SK-N-SH treated with all-trans-retinoic acid at 6 μM for 48 hours (cell line): ENCODE data around the gene HOXC4.
"Not testable (repeated sequence)": the region's sequence is repeated elsewhere in the genome, so short reads cannot be mapped to it uniquely, and the experiment has no call there.

Experiments
- ATAC-seq: fragments of 200-7000 bp; cut with Tn5 transposase; 3 replicates; pipeline ENCODE4 v1.9.1; 2020; ENCODE audit warnings: mild to moderate bottlenecking, moderate library complexity
- ARNTL ChIP-seq: fragments of 450-650 bp; formaldehyde crosslinking; IDR thresholded peaks from 2 replicates; pipeline ENCODE4 v1.5.0; 2020; ENCODE audit warnings: low read depth, mild to moderate bottlenecking, moderate library complexity, borderline replicate concordance
- BACH2 ChIP-seq: fragments of 250-450 bp; sonication (Bioruptor Pico); IDR thresholded peaks from 2 replicates; pipeline ENCODE4 v1.9.0; 2021; ENCODE audit warnings: mild to moderate bottlenecking, borderline replicate concordance
- CREB5 ChIP-seq: fragments of 250-450 bp; sonication (Bioruptor Pico); IDR thresholded peaks from 2 replicates; pipeline ENCODE4 v1.5.1; 2020; ENCODE audit warnings: low read depth, mild to moderate bottlenecking, moderate library complexity
- CSDC2 ChIP-seq: fragments of 250-450 bp; sonication (Bioruptor Pico); IDR thresholded peaks from 2 replicates; pipeline ENCODE4 v1.5.0; 2020; ENCODE audit warnings: mild to moderate bottlenecking, moderate library complexity
- CSRNP3 ChIP-seq: fragments of 250-450 bp; sonication (Bioruptor Pico); IDR thresholded peaks from 2 replicates; pipeline ENCODE4 v1.5.1; 2021; ENCODE audit warnings: mild to moderate bottlenecking, moderate library complexity
- ESRRG ChIP-seq: fragments of 250-450 bp; sonication (Bioruptor Pico); IDR thresholded peaks from 2 replicates; pipeline ENCODE4 v1.6.1; 2021; ENCODE audit warnings: mild to moderate bottlenecking
- GLIS3 ChIP-seq: fragments of 250-450 bp; sonication (Bioruptor Pico); IDR thresholded peaks from 2 replicates; pipeline ENCODE4 v1.5.0; 2020; ENCODE audit warnings: mild to moderate bottlenecking, moderate library complexity
- ISL1 ChIP-seq: fragments of 250-450 bp; sonication (Bioruptor Pico); IDR thresholded peaks from 2 replicates; pipeline ENCODE4 v2.1.2; 2022; ENCODE audit warnings: mild to moderate bottlenecking, moderate library complexity
- PATZ1 ChIP-seq: fragments of 250-450 bp; sonication (Bioruptor Pico); IDR thresholded peaks from 2 replicates; pipeline ENCODE4 v1.8.0; 2020; ENCODE audit warnings: mild to moderate bottlenecking, moderate library complexity, borderline replicate concordance
- POU6F1 ChIP-seq: fragments of 250-450 bp; sonication (Bioruptor Pico); IDR thresholded peaks from 2 replicates; pipeline ENCODE4 v1.8.0; 2021; ENCODE audit warnings: low read depth, mild to moderate bottlenecking, moderate library complexity, borderline replicate concordance
- PPARA ChIP-seq: fragments of 250-450 bp; sonication (Bioruptor Pico); IDR thresholded peaks from 2 replicates; pipeline ENCODE4 v1.5.0; 2020; ENCODE audit warnings: mild to moderate bottlenecking, borderline replicate concordance
- SNAI2 ChIP-seq: fragments of 250-450 bp; sonication (Bioruptor Pico); IDR thresholded peaks from 2 replicates; pipeline ENCODE4 v1.5.0; 2020; ENCODE audit warnings: mild to moderate bottlenecking, moderate library complexity
- TCF4 ChIP-seq: fragments of 250-450 bp; sonication (Bioruptor Pico); IDR thresholded peaks from 2 replicates; pipeline ENCODE4 v1.8.0; 2021; ENCODE audit warnings: mild to moderate bottlenecking, moderate library complexity, borderline replicate concordance
- TOX ChIP-seq: fragments of 250-450 bp; sonication (Bioruptor Pico); IDR thresholded peaks from 2 replicates; pipeline ENCODE4 v1.8.0; 2021; ENCODE audit warnings: mild to moderate bottlenecking, moderate library complexity, borderline replicate concordance
- TSHZ2 ChIP-seq: fragments of 250-450 bp; sonication (Bioruptor Pico); IDR thresholded peaks from 2 replicates; pipeline ENCODE4 v1.5.0; 2020; ENCODE audit warnings: mild to moderate bottlenecking, moderate library complexity
- ZFP3 ChIP-seq: fragments of 250-450 bp; sonication (Bioruptor Pico); IDR thresholded peaks from 2 replicates; pipeline ENCODE4 v1.5.0; 2020; ENCODE audit warnings: mild to moderate bottlenecking, moderate library complexity
- ZFP30 ChIP-seq: fragments of 450-650 bp; formaldehyde crosslinking; IDR thresholded peaks from 2 replicates; pipeline ENCODE4 v1.5.0; 2022; ENCODE audit warnings: mild to moderate bottlenecking, moderate library complexity
- ZNF565 ChIP-seq: fragments of 450-650 bp; formaldehyde crosslinking; conservative IDR thresholded peaks from 2 replicates; pipeline ENCODE4 v1.5.0; 2020; ENCODE audit warnings: low read depth, mild to moderate bottlenecking, moderate library complexity
- ZNF70 ChIP-seq: fragments of 450-650 bp; formaldehyde crosslinking; IDR thresholded peaks from 2 replicates; pipeline ENCODE4 v1.5.0; 2020; ENCODE audit warnings: mild to moderate bottlenecking, moderate library complexity
- ZNF8 ChIP-seq: fragments of 450-650 bp; formaldehyde crosslinking; IDR thresholded peaks from 2 replicates; pipeline ENCODE4 v1.5.0; 2020; ENCODE audit warnings: mild to moderate bottlenecking, moderate library complexity

The HOXC4 gene

GRCh38 chr12:54040148-54040494 lies 13.5 kb upstream of the HOXC4 start:
- no peak for ATAC-seq
- TF ChIP-seq ESRRG (CRISPR knock-in tag) (no peak), SNAI2 (no peak), GLIS3 (CRISPR knock-in tag) (no peak), CREB5 (CRISPR knock-in tag) (no peak), TSHZ2 (CRISPR knock-in tag) (no peak), ZFP30 (no peak), CSRNP3 (CRISPR knock-in tag) (no peak), PATZ1 (CRISPR knock-in tag) (no peak)

GRCh38 chr12:54040648-54041047 lies 13.0 kb upstream of the HOXC4 start:
- TF ChIP-seq ZNF8 (CRISPR knock-in tag) = no peak
- no peak for TF ChIP-seq PATZ1 (CRISPR knock-in tag)
- no peak for TF ChIP-seq CSRNP3 (CRISPR knock-in tag)
- TF ChIP-seq SNAI2 = no peak
- no peak for TF ChIP-seq ISL1 (CRISPR knock-in tag)
- TF ChIP-seq GLIS3 (CRISPR knock-in tag) = no peak
- no peak for TF ChIP-seq ARNTL (CRISPR knock-in tag)
- no peak for TF ChIP-seq CSDC2
- no peak for TF ChIP-seq TOX (CRISPR knock-in tag)
- no peak for TF ChIP-seq PPARA (CRISPR knock-in tag)
- no peak for TF ChIP-seq BACH2 (CRISPR knock-in tag)
- TF ChIP-seq ESRRG (CRISPR knock-in tag) = no peak
- ATAC-seq = no peak

- TF ChIP-seq TSHZ2 (CRISPR knock-in tag) (no peak), TOX (CRISPR knock-in tag) (no peak), ARNTL (CRISPR knock-in tag) (no peak), ZFP3 (no peak), ZNF70 (CRISPR knock-in tag) (no peak), POU6F1 (CRISPR knock-in tag) (no peak), ZNF565 (no peak), TCF4 (CRISPR knock-in tag) (no peak), ZFP30 (no peak), ESRRG (CRISPR knock-in tag) (no peak)
- ATAC-seq = no peak
Observed at GRCh38 chr12:54041097-54041690, 12.4 kb upstream of the HOXC4 start.

- not testable (repeated sequence) for ATAC-seq
Observed at GRCh38 chr12:54042033-54042432, 11.6 kb upstream of the HOXC4 start.
